IMR-90 (cell line): ENCODE measurements around the gene C3orf52. TPM values are rescaled to one million over a fixed set of nuclear protein-coding genes. Genes with fewer than 3 reads are reported as not detected.

Experiments
- ATAC-seq: fragments of 200-7000 bp; cut with Tn5 transposase; 2 replicates; pipeline ENCODE4 v1.9.1; 2020; ENCODE audit warnings: low read depth, mild to moderate bottlenecking, moderate library complexity
- BruUV-seq: library from RNA; stranded (reverse); fragments of 400-500 nt; replicated peaks from 2 replicates; lab custom pipeline; 2021; lab: Mats Ljungman, UMichigan
- CTCF ChIA-PET: fragments of 300-600 bp; formaldehyde crosslinking; extraction: SDS; loops from one replicate; lab custom pipeline; 2021; ENCODE audit warnings: antibody characterized with exemption; lab: Yijun Ruan, JAX
- POLR2A ChIA-PET: fragments of 300-600 bp; sonication (Branson Sonifier 250); formaldehyde crosslinking; loops from one replicate; lab custom pipeline; 2022; ENCODE audit warnings: antibody characterized with exemption; ENCODE audit not compliant: unreplicated experiment; lab: Charles Lee
- DNase-seq: peaks from one replicate; pipeline ENCODE4 v3.0.0; 2013
- H2AFZ ChIP-seq: replicated peaks from 2 replicates; pipeline ENCODE3; 2013; ENCODE audit warnings: low read length, mild to moderate bottlenecking; ENCODE audit not compliant: poor library complexity
- H2AK5ac ChIP-seq: 2 replicates; pipeline ENCODE4 v1.6.1; 2013; ENCODE audit warnings: low read depth, low read length, inconsistent platforms
- H2AK9ac ChIP-seq: replicated peaks from 2 replicates; pipeline ENCODE3; 2013; ENCODE audit warnings: mild to moderate bottlenecking, low read depth, low read length, moderate library complexity; ENCODE audit not compliant: poor library complexity
- H2BK120ac ChIP-seq: 2 replicates; pipeline ENCODE4 v1.6.1; 2013; ENCODE audit warnings: low read depth, low read length, inconsistent platforms
- H2BK15ac ChIP-seq: 3 replicates; pipeline ENCODE4 v1.6.1; 2013; ENCODE audit warnings: low read depth, low read length, inconsistent platforms
- H2BK20ac ChIP-seq: 2 replicates; pipeline ENCODE4 v1.6.1; 2013; ENCODE audit warnings: low read depth, mild to moderate bottlenecking, inconsistent platforms, low read length, moderate library complexity
- H2BK5ac ChIP-seq: 2 replicates; pipeline ENCODE4 v1.6.1; 2013; ENCODE audit warnings: mild to moderate bottlenecking, low read depth, low read length, inconsistent platforms; ENCODE audit not compliant: poor library complexity, severe bottlenecking
- H3K14ac ChIP-seq: replicated peaks from 2 replicates; pipeline ENCODE4 v1.6.1; 2013; ENCODE audit warnings: low read depth, low read length, inconsistent platforms
- H3K18ac ChIP-seq: 2 replicates; pipeline ENCODE4 v1.6.1; 2013; ENCODE audit warnings: low read depth, low read length, control low read depth
- H3K23ac ChIP-seq: 2 replicates; pipeline ENCODE4 v1.6.1; 2013; ENCODE audit warnings: low read depth, low read length, inconsistent platforms
- H3K27ac ChIP-seq: 2 replicates; pipeline ENCODE4 v1.5.1; 2013; ENCODE audit warnings: mild to moderate bottlenecking, control low read depth, low read length; ENCODE audit not compliant: insufficient read depth
- H3K27me3 ChIP-seq: 2 replicates; pipeline ENCODE4 v1.6.1; 2013; ENCODE audit warnings: low read length; ENCODE audit not compliant: control insufficient read depth, insufficient read depth
- H3K36me3 ChIP-seq: 2 replicates; pipeline ENCODE4 v1.6.1; 2013; ENCODE audit warnings: low read length, mixed read lengths; ENCODE audit not compliant: control insufficient read depth, insufficient read depth
- H3K4ac ChIP-seq: 2 replicates; pipeline ENCODE4 v1.6.1; 2013; ENCODE audit warnings: low read depth, low read length, inconsistent platforms
- H3K4me1 ChIP-seq: 2 replicates; pipeline ENCODE4 v1.6.1; 2013; ENCODE audit warnings: low read length, mixed read lengths; ENCODE audit not compliant: control insufficient read depth, insufficient read depth
- H3K4me2 ChIP-seq: 2 replicates; pipeline ENCODE4 v1.6.1; 2013; ENCODE audit warnings: low read depth, mild to moderate bottlenecking, control low read depth, low read length, moderate library complexity
- H3K4me3 ChIP-seq: 2 replicates; pipeline ENCODE4 v1.5.1; 2013; ENCODE audit warnings: low read depth, mild to moderate bottlenecking, control low read depth, low read length, moderate library complexity; ENCODE audit not compliant: insufficient read depth
- H3K56ac ChIP-seq: 2 replicates; pipeline ENCODE4 v1.6.1; 2013; ENCODE audit warnings: low read length, inconsistent platforms; ENCODE audit not compliant: insufficient read depth; ENCODE audit errors: extremely low read depth
- H3K79me1 ChIP-seq, 2 experiments: 2 replicates each; pipeline ENCODE4 v1.6.1; 2013; ENCODE audit warnings: low read length in 2 of 2, inconsistent platforms in 1 of 2, low read depth in 1 of 2
- H3K9ac ChIP-seq: 2 replicates; pipeline ENCODE4 v1.6.1; 2013; ENCODE audit warnings: low read depth, low read length, control low read depth
- H3K9me1 ChIP-seq: 2 replicates; pipeline ENCODE4 v1.6.1; 2013; ENCODE audit warnings: low read length, inconsistent platforms; ENCODE audit not compliant: insufficient read depth
- H3K9me3 ChIP-seq: 2 replicates; pipeline ENCODE4 v1.6.1; 2013; ENCODE audit warnings: low read length; ENCODE audit not compliant: control insufficient read depth, insufficient read depth
- H4K20me1 ChIP-seq: 2 replicates; pipeline ENCODE4 v1.6.1; 2013; ENCODE audit warnings: low read length, inconsistent platforms; ENCODE audit not compliant: insufficient read depth
- H4K5ac ChIP-seq: 2 replicates; pipeline ENCODE4 v1.6.1; 2013; ENCODE audit warnings: mild to moderate bottlenecking, low read depth, low read length, control low read depth
- H4K8ac ChIP-seq, 2 experiments: 2 replicates each; pipeline ENCODE4 v1.6.1; 2013; ENCODE audit warnings: low read depth in 2 of 2, low read length in 2 of 2, control low read depth in 1 of 2, inconsistent platforms in 1 of 2
- H4K91ac ChIP-seq: 2 replicates; pipeline ENCODE4 v1.6.1; 2013; ENCODE audit warnings: low read depth, low read length, inconsistent platforms; ENCODE audit not compliant: insufficient read depth
- BHLHE40 ChIP-seq: fragments of 150-350 bp; IDR thresholded peaks from 2 replicates; pipeline ENCODE4 v1.6.1; 2016; ENCODE audit warnings: mild to moderate bottlenecking, low read depth, low read length
- CHD1 ChIP-seq: IDR thresholded peaks from 2 replicates; pipeline ENCODE4 v1.6.1; 2012; ENCODE audit warnings: low read depth, low read length, improper control_type of control experiment
- ELK1 ChIP-seq: fragments of 150-350 bp; IDR thresholded peaks from 2 replicates; pipeline ENCODE4 v1.6.1; 2016; ENCODE audit warnings: low read depth, mild to moderate bottlenecking, low read length, moderate library complexity, borderline replicate concordance
- FOS ChIP-seq: fragments of 150-350 bp; IDR thresholded peaks from 2 replicates; pipeline ENCODE4 v1.6.1; 2016; ENCODE audit warnings: low read depth, low read length
- POLR2A ChIP-seq: IDR thresholded peaks from 2 replicates; pipeline ENCODE4 v1.6.1; 2012; ENCODE audit warnings: mild to moderate bottlenecking, low read depth, low read length
- RFX5 ChIP-seq: IDR thresholded peaks from 2 replicates; pipeline ENCODE4 v1.8.0; 2012; ENCODE audit warnings: low read depth, mild to moderate bottlenecking, low read length, moderate library complexity
- USF2 ChIP-seq: fragments of 150-350 bp; IDR thresholded peaks from 2 replicates; pipeline ENCODE4 v1.6.1; 2017; ENCODE audit warnings: mild to moderate bottlenecking, antibody characterized with exemption, low read length, low read depth
- WGBS, 2 experiments: methylation state at CpG; one replicate each; pipeline versions ENCODE4 v1.1.5 to v1.1.7; 2013; ENCODE audit warnings: missing lambda C conversion rate in 2 of 2; ENCODE audit not compliant: insufficient read length in 1 of 2; ENCODE audit errors: extremely low coverage in 2 of 2; 5-methylcytosine and 5-hydroxymethylcytosine counted together
- dilution Hi-C: fragments of 300-500 bp; cut with HindIII; formaldehyde crosslinking; loops from one replicate; pipeline ENCODE4 v1.14.3; 2018; ENCODE audit warnings: low sequenced_read_pairs; ENCODE audit not compliant: unreplicated experiment
- in situ Hi-C: fragments of 300-500 bp; cut with MboI; formaldehyde crosslinking; loops from 3 replicates; pipeline ENCODE4 v1.14.3; 2019; ENCODE audit warnings: low sequenced_read_pairs, inconsistent platforms, mixed read lengths
- intact Hi-C: fragments of 100-400 bp; cut with micrococcal nuclease; formaldehyde crosslinking; loops from 2 replicates; pipeline ENCODE4 v1.10.0; 2022
- polyA plus RNA-seq, 3 experiments: library from polyadenylated mRNA; depleted of rRNA; stranded (reverse); fragments of >200 nt; gene quantifications; 2 replicates each; pipeline ENCODE4 v1.2.3, GENCODE V29; 2012; ENCODE audit warnings: low replicate concordance in 1 of 3
- total RNA-seq: library from RNA; depleted of rRNA; stranded (reverse); fragments of >200 nt; gene quantifications from 2 replicates; pipeline ENCODE4 v1.2.3, GENCODE V29; 2012

The C3orf52 gene
- total and polyA plus RNA-seq, 2 of the 4 experiments (the other 2 are of a cell fraction): 7.5 to 12.5 TPM

GRCh38 chr3:112131111-112131510 lies 44.9 kb downstream of the C3orf52 start:
- no peak for DNase-seq
- no peak overlapping the region for H2BK20ac ChIP-seq
- H3K27ac ChIP-seq: no peak overlapping the region
- BruUV-seq: no TSS peak
- ATAC-seq: no peak
- peaks cover 4% of the 10 kb centered on the region; the same call in 1 of the 2 replicates for H3K4me1 ChIP-seq
- in situ Hi-C loops (loop anchor here (25.0 kb wide), 1 partner anchor 381 kb away; no protein-coding TSS in a partner anchor), dilution Hi-C loops (no loop called here), intact Hi-C loops (no loop called here)
- H3K36me3 ChIP-seq: no peaks in the 10 kb centered on the region; the same call in 1 of the 2 replicates
- H3K9me3 ChIP-seq: no peaks in the 10 kb centered on the region
- no peaks in the 10 kb centered on the region for H3K79me1 ChIP-seq
- no peak overlapping the region for H4K5ac ChIP-seq
- H3K56ac ChIP-seq: no peak overlapping the region
- no peaks in the 10 kb centered on the region for H4K20me1 ChIP-seq
- H3K27me3 ChIP-seq: no peaks in the 10 kb centered on the region
- H3K14ac ChIP-seq: no peak overlapping the region
- no peak overlapping the region for H4K91ac ChIP-seq
- no peak overlapping the region for H2AK5ac ChIP-seq
- H2BK5ac ChIP-seq: no peak overlapping the region
- no peak overlapping the region for H2AFZ ChIP-seq
- H2BK120ac ChIP-seq: no peak overlapping the region
- TF ChIP-seq CHD1: no peak
- no peak for TF ChIP-seq POLR2A
- no peak for TF ChIP-seq USF2
- no peak for TF ChIP-seq BHLHE40
- TF ChIP-seq FOS: no peak
- no peak for TF ChIP-seq RFX5
- no peak for TF ChIP-seq ELK1
- no CpG with 5 or more reads among the region's 3 CpGs for WGBS, 2 experiments
- ChIA-PET POLR2A (no interaction called here), CTCF (no interaction called here)
- H2BK15ac ChIP-seq: no peak overlapping the region
- no peak overlapping the region for H3K4ac ChIP-seq
- H3K23ac ChIP-seq: no peak overlapping the region
- no peak overlapping the region for H3K9ac ChIP-seq
- H4K8ac ChIP-seq: no peak overlapping the region
- peaks cover 3% of the 10 kb centered on the region; the same call in 1 of the 2 replicates for H3K9me1 ChIP-seq
- H3K4me2 ChIP-seq: no peak overlapping the region
- H3K18ac ChIP-seq: no peak overlapping the region
- H2AK9ac ChIP-seq: no peak overlapping the region
- no peak overlapping the region for H3K4me3 ChIP-seq
